Right atrium auricular region (tissue), 2 donors: ENCODE results near the gene WDR19. TPM values are rescaled to one million over a fixed set of nuclear protein-coding genes. Genes with fewer than 3 reads are reported as not detected.

Source experiments
- DNase-seq: peaks from one replicate; pipeline ENCODE4 v3.0.0-alpha.2; 2019; ENCODE audit warnings: low spot score
- H3K27ac ChIP-seq, 2 donors: fragments of 200-600 bp; sonication (generic); 1 replicate in 1 of 2; 2 replicates in 1 of 2; pipeline ENCODE4 v1.5.1; 2016 to 2019
- H3K27me3 ChIP-seq, 2 donors: fragments of 200-600 bp; sonication (generic); one replicate each; pipeline versions ENCODE4 v1.5.1 to v1.6.0; 2017 to 2019
- H3K36me3 ChIP-seq: fragments of 200-600 bp; sonication (generic); one replicate; pipeline ENCODE4 v1.5.1; 2016
- H3K4me1 ChIP-seq, 2 donors: fragments of 200-600 bp; sonication (generic); one replicate each; pipeline versions ENCODE4 v1.5.1 to v1.6.0; 2017 to 2019
- H3K4me3 ChIP-seq, 2 donors: fragments of 200-600 bp; sonication (generic); 1 replicate in 1 of 2; 2 replicates in 1 of 2; pipeline ENCODE4 v1.5.1; 2017 to 2019; ENCODE audit warnings: mild to moderate bottlenecking in 1 of 2, moderate library complexity in 1 of 2
- H3K9me3 ChIP-seq, 2 donors: fragments of 200-600 bp; sonication (generic); one replicate each; pipeline ENCODE4 v1.5.1; 2019
- total RNA-seq, 2 donors: library from RNA; depleted of rRNA; stranded (reverse); fragments of >200 nt; gene quantifications; one replicate each; pipeline ENCODE4 v1.1.0, GENCODE V29; 2016
- TF ChIP-seq, protein P1 (sequence below), 2 donors: fragments of 200-600 bp; sonication (generic); IDR thresholded peaks; one replicate each; pipeline ENCODE4 v1.5.1; 2019; ENCODE audit warnings: antibody characterized with exemption in 2 of 2

WDR19 gene
- total RNA-seq, 2 donors from 2014 or later: 6.4 to 9.2 TPM

DNA sequence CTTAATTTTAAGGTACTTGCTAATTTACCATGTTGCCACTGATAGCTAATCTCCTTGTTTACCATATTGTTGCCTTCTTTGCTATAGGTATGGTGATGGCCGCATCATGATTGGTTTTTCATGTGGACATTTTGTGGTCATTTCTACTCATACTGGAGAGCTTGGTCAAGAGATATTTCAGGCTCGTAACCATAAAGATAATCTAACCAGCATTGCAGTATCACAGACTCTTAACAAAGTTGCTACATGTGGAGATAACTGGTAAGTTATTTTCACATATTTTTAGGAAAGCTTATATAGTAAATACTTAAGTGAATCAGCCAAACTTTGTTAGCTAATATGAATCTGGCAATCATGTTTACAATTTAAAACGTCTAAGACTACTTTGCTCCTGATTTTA, 23.1 kb downstream of the WDR19 start:
- H3K9me3 ChIP-seq: no peaks in the 10 kb centered on the region
- no peaks in the 10 kb centered on the region for H3K27me3 ChIP-seq
- H3K27ac ChIP-seq: no peak overlapping the region
- no peaks in the 10 kb centered on the region for H3K4me1 ChIP-seq
- H3K4me3 ChIP-seq: no peak overlapping the region
- TF ChIP-seq, protein P1, sequence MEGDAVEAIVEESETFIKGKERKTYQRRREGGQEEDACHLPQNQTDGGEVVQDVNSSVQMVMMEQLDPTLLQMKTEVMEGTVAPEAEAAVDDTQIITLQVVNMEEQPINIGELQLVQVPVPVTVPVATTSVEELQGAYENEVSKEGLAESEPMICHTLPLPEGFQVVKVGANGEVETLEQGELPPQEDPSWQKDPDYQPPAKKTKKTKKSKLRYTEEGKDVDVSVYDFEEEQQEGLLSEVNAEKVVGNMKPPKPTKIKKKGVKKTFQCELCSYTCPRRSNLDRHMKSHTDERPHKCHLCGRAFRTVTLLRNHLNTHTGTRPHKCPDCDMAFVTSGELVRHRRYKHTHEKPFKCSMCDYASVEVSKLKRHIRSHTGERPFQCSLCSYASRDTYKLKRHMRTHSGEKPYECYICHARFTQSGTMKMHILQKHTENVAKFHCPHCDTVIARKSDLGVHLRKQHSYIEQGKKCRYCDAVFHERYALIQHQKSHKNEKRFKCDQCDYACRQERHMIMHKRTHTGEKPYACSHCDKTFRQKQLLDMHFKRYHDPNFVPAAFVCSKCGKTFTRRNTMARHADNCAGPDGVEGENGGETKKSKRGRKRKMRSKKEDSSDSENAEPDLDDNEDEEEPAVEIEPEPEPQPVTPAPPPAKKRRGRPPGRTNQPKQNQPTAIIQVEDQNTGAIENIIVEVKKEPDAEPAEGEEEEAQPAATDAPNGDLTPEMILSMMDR (IDR thresholded peaks at IDR 0.05): no peak
- DNase-seq: no peak
- H3K36me3 ChIP-seq: peaks cover 37% of the 10 kb centered on the region

DNA sequence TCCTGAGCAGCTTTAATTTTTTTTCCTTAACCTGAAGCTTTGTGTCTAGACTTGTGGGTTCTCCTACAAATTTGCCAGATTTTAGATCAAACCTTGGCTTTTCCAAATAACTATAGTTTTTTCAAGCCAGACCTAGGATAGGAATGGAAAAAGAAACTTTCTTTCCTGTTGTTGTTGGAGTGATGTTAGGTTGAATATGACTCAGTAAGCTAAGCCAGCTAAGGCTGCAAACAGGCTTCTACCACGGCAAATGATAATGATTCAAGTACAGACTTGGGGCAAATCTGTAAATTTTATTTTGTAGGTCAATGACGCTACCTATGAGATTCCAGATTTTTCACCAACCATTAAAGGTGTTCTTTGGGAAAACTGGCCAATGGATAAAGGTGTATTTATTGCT, 45.6 kb downstream of the WDR19 start:
- H3K27ac ChIP-seq: no peak overlapping the region
- TF ChIP-seq, protein P1 (IDR thresholded peaks at IDR 0.05): no peak
- DNase-seq: no peak
- no peaks in the 10 kb centered on the region for H3K4me1 ChIP-seq
- no peaks in the 10 kb centered on the region for H3K27me3 ChIP-seq
- H3K36me3 ChIP-seq: peaks cover 13% of the 10 kb centered on the region
- no peak overlapping the region for H3K4me3 ChIP-seq
- no peaks in the 10 kb centered on the region for H3K9me3 ChIP-seq

DNA sequence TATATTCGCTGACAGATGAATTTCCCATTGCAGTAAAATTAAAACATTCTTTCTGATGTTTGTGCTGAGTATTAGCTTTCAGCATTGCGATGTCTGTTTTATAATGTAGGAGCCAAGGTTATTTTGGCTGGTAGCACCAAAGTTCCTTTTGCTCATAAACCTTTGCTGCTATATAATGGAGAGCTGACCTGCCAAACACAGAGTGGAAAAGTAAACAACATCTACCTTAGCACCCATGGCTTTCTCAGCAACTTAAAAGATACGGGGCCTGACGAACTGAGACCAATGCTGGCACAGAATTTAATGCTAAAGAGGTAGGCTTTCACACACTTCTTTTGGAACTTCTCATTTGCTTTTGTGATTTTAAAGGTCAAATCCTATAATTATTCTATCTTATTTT, 46.0 kb downstream of the WDR19 start:
- H3K4me3 ChIP-seq: no peak overlapping the region
- H3K27me3 ChIP-seq: no peaks in the 10 kb centered on the region
- no peaks in the 10 kb centered on the region for H3K9me3 ChIP-seq
- TF ChIP-seq, protein P1 (IDR thresholded peaks at IDR 0.05): no peak
- no peaks in the 10 kb centered on the region for H3K4me1 ChIP-seq
- DNase-seq: no peak
- peaks cover 13% of the 10 kb centered on the region for H3K36me3 ChIP-seq
- H3K27ac ChIP-seq: no peak overlapping the region

DNA sequence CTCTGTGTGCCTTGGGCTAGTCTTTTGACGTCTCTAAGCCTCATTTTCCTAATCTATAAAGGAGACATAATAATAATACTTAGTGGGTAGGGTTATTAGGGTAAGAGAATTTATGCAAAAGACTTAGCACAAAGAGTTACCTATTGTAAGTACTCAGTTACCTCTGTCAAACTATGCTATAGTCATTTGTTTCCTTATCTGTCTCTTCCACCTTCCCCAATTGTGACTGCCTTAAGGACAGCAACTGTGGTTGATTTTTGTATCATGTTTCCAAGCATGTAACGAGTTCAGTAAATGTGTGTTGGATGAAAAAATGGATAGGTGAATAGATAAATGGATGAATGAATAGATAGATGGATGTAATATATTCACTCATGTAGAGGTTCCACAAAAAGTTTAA, 48.1 kb downstream of the WDR19 start:
- Histone ChIP-seq H3K4me3 (no peak overlapping the region), H3K27ac (no peak overlapping the region), H3K4me1 (no peaks in the 10 kb centered on the region), H3K27me3 (no peaks in the 10 kb centered on the region), H3K9me3 (no peaks in the 10 kb centered on the region), H3K36me3 (peaks cover 13% of the 10 kb centered on the region)
- DNase-seq: no peak
- TF ChIP-seq, protein P1 (IDR thresholded peaks at IDR 0.05): no peak

DNA sequence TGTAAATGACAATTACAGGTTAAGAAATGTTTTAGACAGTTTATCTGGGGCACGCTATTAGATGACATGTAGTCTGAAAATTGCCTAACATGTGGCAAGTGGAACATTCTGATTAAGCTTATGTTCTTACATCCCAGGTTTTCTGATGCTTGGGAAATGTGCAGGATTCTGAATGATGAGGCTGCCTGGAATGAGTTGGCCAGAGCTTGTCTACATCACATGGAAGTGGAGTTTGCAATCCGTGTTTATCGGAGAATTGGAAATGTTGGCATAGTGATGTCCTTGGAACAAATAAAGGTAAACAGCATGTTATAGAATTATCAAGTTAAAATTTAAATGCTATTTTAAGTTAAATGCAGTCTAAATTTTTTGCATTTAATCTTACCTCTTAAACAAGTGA, 49.3 kb downstream of the WDR19 start:
- no peak overlapping the region for H3K27ac ChIP-seq
- no peaks in the 10 kb centered on the region for H3K27me3 ChIP-seq
- H3K36me3 ChIP-seq: peaks cover 13% of the 10 kb centered on the region
- TF ChIP-seq, protein P1 (IDR thresholded peaks at IDR 0.05): no peak
- no peaks in the 10 kb centered on the region for H3K4me1 ChIP-seq
- H3K9me3 ChIP-seq: no peaks in the 10 kb centered on the region
- no peak overlapping the region for H3K4me3 ChIP-seq
- DNase-seq: no peak

DNA sequence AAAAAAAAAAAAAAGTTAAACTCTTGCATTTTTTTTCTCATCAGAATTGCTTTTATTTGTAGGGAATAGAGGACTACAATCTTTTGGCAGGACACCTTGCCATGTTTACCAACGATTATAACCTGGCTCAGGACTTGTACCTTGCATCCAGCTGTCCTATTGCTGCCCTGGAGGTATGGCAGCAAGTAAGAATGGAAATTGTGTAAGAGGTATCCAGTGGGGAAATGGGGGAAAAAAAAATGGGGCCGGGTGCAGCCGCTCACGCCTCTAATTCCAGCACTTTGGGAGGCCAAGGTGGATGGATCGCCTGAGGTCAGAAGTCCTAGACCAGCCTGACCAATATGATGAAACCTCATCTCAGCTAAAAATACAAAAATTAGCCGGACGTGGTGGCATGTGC, 49.8 kb downstream of the WDR19 start:
- DNase-seq: no peak
- Histone ChIP-seq H3K4me1 (no peaks in the 10 kb centered on the region), H3K27ac (no peak overlapping the region), H3K36me3 (peaks cover 13% of the 10 kb centered on the region), H3K4me3 (no peak overlapping the region), H3K9me3 (no peaks in the 10 kb centered on the region), H3K27me3 (no peaks in the 10 kb centered on the region)
- TF ChIP-seq, protein P1 (IDR thresholded peaks at IDR 0.05): no peak
